HepG2 (cell line): ENCODE data around the gene NXPH1. TPM values are rescaled to one million over a fixed set of nuclear protein-coding genes. Genes with fewer than 3 reads are reported as not detected.

Experiments
- ATAC-seq: fragments of 200-7000 bp; cut with Tn5 transposase; 3 replicates; pipeline ENCODE4 v1.9.1; 2020; ENCODE audit warnings: mild to moderate bottlenecking, moderate library complexity
- BruUV-seq: library from RNA; stranded (reverse); fragments of 400-500 nt; replicated peaks from 2 replicates; lab custom pipeline; 2021; lab: Mats Ljungman, UMichigan
- CTCF ChIA-PET: fragments of 300-600 bp; formaldehyde crosslinking; extraction: SDS; loops from one replicate; lab custom pipeline; 2021; ENCODE audit warnings: low total read pairs, inconsistent platforms, low intra/inter-chr PET ratio; lab: Yijun Ruan, JAX
- POLR2A ChIA-PET: fragments of 350-600 bp; sonication (Branson Sonifier 250); formaldehyde crosslinking; loops from one replicate; lab custom pipeline; 2020; ENCODE audit warnings: antibody characterized with exemption, inconsistent platforms; lab: Yijun Ruan, JAX
- DNase-seq: peaks from one replicate; pipeline ENCODE4 v3.0.0-alpha.2; 2015; ENCODE audit warnings: low spot score
- FAIRE-seq: peaks from 3 replicates; lab custom pipeline; 2011; peaks lifted over from hg19 to GRCh38; lab: Jason Lieb, UNC
- H2AFZ ChIP-seq: one replicate; pipeline ENCODE4 v1.6.1; 2011; ENCODE audit warnings: low read length, inconsistent platforms
- H3K27ac ChIP-seq: fragments of 300-600 bp; 3 replicates; pipeline ENCODE4 v1.8.0; 2011; ENCODE audit warnings: mixed run types, mild to moderate bottlenecking, mixed read lengths, low read length, inconsistent platforms; ENCODE audit not compliant: insufficient read depth; ENCODE audit errors: extremely low read length
- H3K27me3 ChIP-seq, 2 experiments: fragments of 200-600 bp in 1 of 2; 2 replicates in 1 of 2; 3 replicates in 1 of 2; pipeline versions ENCODE4 v1.6.0 to v1.8.0; 2011; ENCODE audit warnings: low read length in 2 of 2, mild to moderate bottlenecking in 2 of 2, moderate library complexity in 2 of 2, inconsistent platforms in 1 of 2; ENCODE audit not compliant: insufficient read depth in 2 of 2, control insufficient read depth in 1 of 2
- H3K36me3 ChIP-seq, 2 experiments: fragments of 200-600 bp in 1 of 2; replicated peaks in 1 of 2; 2 replicates in 1 of 2; 3 replicates in 1 of 2; pipeline versions ENCODE4 v1.5.1 to v1.8.0; 2011; ENCODE audit warnings: low read length in 2 of 2, inconsistent platforms in 1 of 2; ENCODE audit not compliant: insufficient read depth in 2 of 2, control insufficient read depth in 1 of 2
- H3K4me1 ChIP-seq: 2 replicates; pipeline ENCODE4 v1.5.1; 2012; ENCODE audit warnings: low read length, inconsistent platforms; ENCODE audit not compliant: insufficient read depth
- H3K4me2 ChIP-seq: 2 replicates; pipeline ENCODE4 v1.6.0; 2011; ENCODE audit warnings: low read depth, low read length, inconsistent platforms
- H3K4me3 ChIP-seq, 3 experiments: fragments of 200-600 bp in 1 of 3; sonication (generic), shearing (Covaris generic) in 1 of 3; replicated peaks in 1 of 3; 2 replicates each; pipeline ENCODE4 v1.5.1; 2011 to 2016; ENCODE audit warnings: low read length in 3 of 3, inconsistent platforms in 2 of 3, low read depth in 2 of 3, mild to moderate bottlenecking in 2 of 3, control low read depth in 1 of 3, mixed read lengths in 1 of 3; ENCODE audit not compliant: insufficient read depth in 1 of 3
- H3K79me2 ChIP-seq: one replicate; pipeline ENCODE4 v1.6.1; 2011; ENCODE audit warnings: low read length, inconsistent platforms; ENCODE audit not compliant: insufficient read depth
- H3K9ac ChIP-seq: 2 replicates; pipeline ENCODE4 v1.6.0; 2011; ENCODE audit warnings: mild to moderate bottlenecking, low read depth, low read length, inconsistent platforms; ENCODE audit not compliant: insufficient read depth
- H3K9me3 ChIP-seq: 2 replicates; pipeline ENCODE4 v1.5.1; 2012; ENCODE audit warnings: mild to moderate bottlenecking, low read length
- H4K20me1 ChIP-seq: 2 replicates; pipeline ENCODE4 v1.6.0; 2011; ENCODE audit warnings: inconsistent platforms, mild to moderate bottlenecking, low read length, moderate library complexity; ENCODE audit not compliant: insufficient read depth
- DMAP1 ChIP-seq: IDR thresholded peaks from 2 replicates; pipeline ENCODE4 v1.6.1; 2016
- GTF3A ChIP-seq: sonication (generic); formaldehyde crosslinking; conservative IDR thresholded peaks from 2 replicates; pipeline ENCODE4 v1.4.0; 2020; ENCODE audit warnings: mild to moderate bottlenecking, missing genetic modification reagents
- HCFC1 ChIP-seq: fragments of 150-350 bp; IDR thresholded peaks from 2 replicates; pipeline ENCODE4 v1.6.1; 2014; ENCODE audit warnings: low read depth, low read length
- MYNN ChIP-seq: sonication (generic); formaldehyde crosslinking; IDR thresholded peaks from 2 replicates; pipeline ENCODE4 v1.4.0; 2020; ENCODE audit warnings: mild to moderate bottlenecking, low read depth, missing genetic modification reagents
- ZBTB38 ChIP-seq: sonication (generic); formaldehyde crosslinking; IDR thresholded peaks from 2 replicates; pipeline ENCODE4 v1.5.1; 2020; ENCODE audit warnings: mild to moderate bottlenecking, missing genetic modification reagents
- ZC3H13 ChIP-seq: sonication (generic); formaldehyde crosslinking; IDR thresholded peaks from 2 replicates; pipeline ENCODE4 v1.8.1; 2023; ENCODE audit warnings: mild to moderate bottlenecking, missing genetic modification reagents, moderate library complexity
- ZKSCAN8 ChIP-seq: IDR thresholded peaks from 2 replicates; pipeline ENCODE4 v1.6.1; 2016; ENCODE audit warnings: borderline replicate concordance, missing genetic modification reagents, missing compliant biosample characterization
- ZNF136 ChIP-seq: sonication (generic); formaldehyde crosslinking; IDR thresholded peaks from 2 replicates; pipeline ENCODE4 v1.8.1; 2022; ENCODE audit warnings: low read depth, mild to moderate bottlenecking, moderate library complexity, missing genetic modification reagents
- WGBS: methylation state at CpG from one replicate; pipeline ENCODE4 v1.1.6; 2017; ENCODE audit warnings: low lambda C conversion rate; 5-methylcytosine and 5-hydroxymethylcytosine counted together
- in situ Hi-C: cut with HindIII; loops from 2 replicates; pipeline ENCODE4 v1.10.0; 2017; ENCODE audit warnings: low pct_unique_long_range_greater_than_20kb; ENCODE audit not compliant: extremely low pct_ligation_motif_present
- intact Hi-C: fragments of 100-400 bp; cut with micrococcal nuclease; formaldehyde crosslinking; loops from one replicate; pipeline ENCODE4 v1.10.0; 2022; ENCODE audit not compliant: unreplicated experiment
- polyA plus RNA-seq, 8 experiments: library from polyadenylated mRNA; depleted of rRNA in 3 of 8; stranded (reverse) in 7 of 8; unstranded in 1 of 8; fragments of >200 nt; fragmentation: Illumina TruSeq in 4 of 8; extraction: Trizol in 4 of 8; gene quantifications; 2 replicates each; pipeline versions ENCODE4 v1.2.1 to v1.2.3, GENCODE V29; 2011 to 2016; ENCODE audit warnings: low read depth in 4 of 8, missing spikeins in 1 of 8, mixed read lengths in 1 of 8; ENCODE audit not compliant: insufficient read depth in 1 of 8
- total RNA-seq, 5 experiments: library from RNA; depleted of rRNA; stranded (reverse); fragments of >200 nt; fragmentation: Illumina TruSeq; extraction: Trizol; gene quantifications; 2 replicates each; pipeline ENCODE4 v1.2.3, GENCODE V29; 2016; ENCODE audit warnings: low read depth in 1 of 5
- TF ChIP-seq, protein P1 (sequence below): sonication (generic); formaldehyde crosslinking; IDR thresholded peaks from 2 replicates; pipeline ENCODE4 v1.4.0; 2020; ENCODE audit warnings: missing genetic modification reagents
- TF ChIP-seq, protein P2 (sequence below): sonication (generic); formaldehyde crosslinking; IDR thresholded peaks from 2 replicates; pipeline ENCODE4 v1.4.0; 2020; ENCODE audit warnings: missing genetic modification reagents
- TF ChIP-seq, protein P3 (sequence below): sonication (generic); formaldehyde crosslinking; IDR thresholded peaks from 2 replicates; pipeline ENCODE4 v1.8.0; 2023; ENCODE audit warnings: mild to moderate bottlenecking, missing genetic modification reagents
- TF ChIP-seq, protein P4 (sequence below): sonication (generic); formaldehyde crosslinking; IDR thresholded peaks from 2 replicates; pipeline ENCODE4 v1.4.0; 2020; ENCODE audit warnings: low read depth, missing genetic modification reagents

NXPH1 gene
- total and polyA plus RNA-seq, 2 of the 13 experiments (the other 11 are each of a cell fraction or from before 2014, with no cell fraction given), result not detected

DNA sequence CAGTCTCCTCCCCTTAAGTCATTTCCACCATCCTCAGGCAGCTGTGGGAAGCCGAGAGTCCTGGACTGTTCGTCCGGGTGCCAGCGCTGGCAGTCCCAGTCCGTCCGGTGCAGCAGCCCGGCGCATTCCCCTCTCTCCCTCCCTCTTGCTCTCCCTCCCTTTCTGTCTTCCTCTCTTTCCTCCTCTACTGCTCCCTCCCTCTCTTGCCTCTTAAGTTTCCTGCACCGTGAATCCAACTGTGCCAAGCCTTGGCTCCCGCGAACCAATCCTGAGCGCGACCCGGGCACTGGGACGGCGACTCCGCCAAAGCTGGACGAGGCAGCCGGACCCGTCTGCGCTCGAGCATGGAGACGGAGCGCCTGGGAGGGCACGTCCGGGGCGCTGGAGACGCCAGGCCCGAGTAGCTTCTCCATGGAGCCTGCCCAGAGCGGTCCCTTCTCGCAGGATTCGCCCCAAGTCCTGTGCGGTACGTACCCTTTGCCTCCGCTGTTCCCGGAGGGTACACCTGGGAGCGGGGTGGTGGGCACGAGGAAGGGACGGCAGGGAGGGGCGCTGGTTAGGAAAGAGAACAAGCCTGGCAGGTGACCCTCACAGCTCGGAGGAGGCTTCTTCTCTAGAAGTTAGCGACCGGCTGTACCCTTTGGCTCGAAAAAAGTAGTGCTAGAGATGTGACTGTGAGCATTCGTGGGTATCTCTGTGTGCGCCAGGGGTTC lies 1.0 kb downstream of the NXPH1 start:
- Histone ChIP-seq H3K79me2 (no peaks in the 10 kb centered on the region), H3K27ac (no peak overlapping the region), H3K4me3 (no peak overlapping the region), H3K27me3 (peaks cover 0 to 33% of the 10 kb centered on the region in 2 experiments; a peak in 3 of 5 replicates), H2AFZ (no peak overlapping the region), H3K4me2 (no peak overlapping the region), H3K9ac (no peak overlapping the region), H4K20me1 (no peaks in the 10 kb centered on the region), H3K9me3 (no peaks in the 10 kb centered on the region), H3K4me1 (peaks cover 25% of the 10 kb centered on the region), H3K36me3 (no peaks in the 10 kb centered on the region)
- DNase-seq (no peak), FAIRE-seq (no peak), ATAC-seq (no peak)
- 48% methylated on average over 40 of the region's 46 CpGs for WGBS
- POLR2A ChIA-PET, result no interaction called here
- no TSS peak for BruUV-seq
- in situ Hi-C loops, result no loop called here
- intact Hi-C loops, result loop anchor here (5.0 kb wide), 1 partner anchor 1988 kb away; no protein-coding TSS in a partner anchor
- CTCF ChIA-PET, result no interaction called here
- TF ChIP-seq DMAP1, result no peak
- TF ChIP-seq, protein P1, sequence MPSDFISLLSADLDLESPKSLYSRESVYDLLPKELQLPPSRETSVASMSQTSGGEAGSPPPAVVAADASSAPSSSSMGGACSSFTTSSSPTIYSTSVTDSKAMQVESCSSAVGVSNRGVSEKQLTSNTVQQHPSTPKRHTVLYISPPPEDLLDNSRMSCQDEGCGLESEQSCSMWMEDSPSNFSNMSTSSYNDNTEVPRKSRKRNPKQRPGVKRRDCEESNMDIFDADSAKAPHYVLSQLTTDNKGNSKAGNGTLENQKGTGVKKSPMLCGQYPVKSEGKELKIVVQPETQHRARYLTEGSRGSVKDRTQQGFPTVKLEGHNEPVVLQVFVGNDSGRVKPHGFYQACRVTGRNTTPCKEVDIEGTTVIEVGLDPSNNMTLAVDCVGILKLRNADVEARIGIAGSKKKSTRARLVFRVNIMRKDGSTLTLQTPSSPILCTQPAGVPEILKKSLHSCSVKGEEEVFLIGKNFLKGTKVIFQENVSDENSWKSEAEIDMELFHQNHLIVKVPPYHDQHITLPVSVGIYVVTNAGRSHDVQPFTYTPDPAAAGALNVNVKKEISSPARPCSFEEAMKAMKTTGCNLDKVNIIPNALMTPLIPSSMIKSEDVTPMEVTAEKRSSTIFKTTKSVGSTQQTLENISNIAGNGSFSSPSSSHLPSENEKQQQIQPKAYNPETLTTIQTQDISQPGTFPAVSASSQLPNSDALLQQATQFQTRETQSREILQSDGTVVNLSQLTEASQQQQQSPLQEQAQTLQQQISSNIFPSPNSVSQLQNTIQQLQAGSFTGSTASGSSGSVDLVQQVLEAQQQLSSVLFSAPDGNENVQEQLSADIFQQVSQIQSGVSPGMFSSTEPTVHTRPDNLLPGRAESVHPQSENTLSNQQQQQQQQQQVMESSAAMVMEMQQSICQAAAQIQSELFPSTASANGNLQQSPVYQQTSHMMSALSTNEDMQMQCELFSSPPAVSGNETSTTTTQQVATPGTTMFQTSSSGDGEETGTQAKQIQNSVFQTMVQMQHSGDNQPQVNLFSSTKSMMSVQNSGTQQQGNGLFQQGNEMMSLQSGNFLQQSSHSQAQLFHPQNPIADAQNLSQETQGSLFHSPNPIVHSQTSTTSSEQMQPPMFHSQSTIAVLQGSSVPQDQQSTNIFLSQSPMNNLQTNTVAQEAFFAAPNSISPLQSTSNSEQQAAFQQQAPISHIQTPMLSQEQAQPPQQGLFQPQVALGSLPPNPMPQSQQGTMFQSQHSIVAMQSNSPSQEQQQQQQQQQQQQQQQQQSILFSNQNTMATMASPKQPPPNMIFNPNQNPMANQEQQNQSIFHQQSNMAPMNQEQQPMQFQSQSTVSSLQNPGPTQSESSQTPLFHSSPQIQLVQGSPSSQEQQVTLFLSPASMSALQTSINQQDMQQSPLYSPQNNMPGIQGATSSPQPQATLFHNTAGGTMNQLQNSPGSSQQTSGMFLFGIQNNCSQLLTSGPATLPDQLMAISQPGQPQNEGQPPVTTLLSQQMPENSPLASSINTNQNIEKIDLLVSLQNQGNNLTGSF, result no peak
- TF ChIP-seq ZKSCAN8, result no peak
- no peak for TF ChIP-seq GTF3A (CRISPR knock-in tag)
- TF ChIP-seq, protein P2, sequence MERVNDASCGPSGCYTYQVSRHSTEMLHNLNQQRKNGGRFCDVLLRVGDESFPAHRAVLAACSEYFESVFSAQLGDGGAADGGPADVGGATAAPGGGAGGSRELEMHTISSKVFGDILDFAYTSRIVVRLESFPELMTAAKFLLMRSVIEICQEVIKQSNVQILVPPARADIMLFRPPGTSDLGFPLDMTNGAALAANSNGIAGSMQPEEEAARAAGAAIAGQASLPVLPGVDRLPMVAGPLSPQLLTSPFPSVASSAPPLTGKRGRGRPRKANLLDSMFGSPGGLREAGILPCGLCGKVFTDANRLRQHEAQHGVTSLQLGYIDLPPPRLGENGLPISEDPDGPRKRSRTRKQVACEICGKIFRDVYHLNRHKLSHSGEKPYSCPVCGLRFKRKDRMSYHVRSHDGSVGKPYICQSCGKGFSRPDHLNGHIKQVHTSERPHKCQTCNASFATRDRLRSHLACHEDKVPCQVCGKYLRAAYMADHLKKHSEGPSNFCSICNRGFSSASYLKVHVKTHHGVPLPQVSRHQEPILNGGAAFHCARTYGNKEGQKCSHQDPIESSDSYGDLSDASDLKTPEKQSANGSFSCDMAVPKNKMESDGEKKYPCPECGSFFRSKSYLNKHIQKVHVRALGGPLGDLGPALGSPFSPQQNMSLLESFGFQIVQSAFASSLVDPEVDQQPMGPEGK, result no peak
- TF ChIP-seq, protein P3, sequence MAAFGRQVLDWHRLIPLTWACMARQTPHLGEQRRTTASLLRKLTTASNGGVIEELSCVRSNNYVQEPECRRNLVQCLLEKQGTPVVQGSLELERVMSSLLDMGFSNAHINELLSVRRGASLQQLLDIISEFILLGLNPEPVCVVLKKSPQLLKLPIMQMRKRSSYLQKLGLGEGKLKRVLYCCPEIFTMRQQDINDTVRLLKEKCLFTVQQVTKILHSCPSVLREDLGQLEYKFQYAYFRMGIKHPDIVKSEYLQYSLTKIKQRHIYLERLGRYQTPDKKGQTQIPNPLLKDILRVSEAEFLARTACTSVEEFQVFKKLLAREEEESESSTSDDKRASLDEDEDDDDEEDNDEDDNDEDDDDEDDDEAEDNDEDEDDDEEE (CRISPR knock-in tag), result no peak
- no peak for TF ChIP-seq ZNF136
- no peak for TF ChIP-seq HCFC1
- TF ChIP-seq, protein P4, sequence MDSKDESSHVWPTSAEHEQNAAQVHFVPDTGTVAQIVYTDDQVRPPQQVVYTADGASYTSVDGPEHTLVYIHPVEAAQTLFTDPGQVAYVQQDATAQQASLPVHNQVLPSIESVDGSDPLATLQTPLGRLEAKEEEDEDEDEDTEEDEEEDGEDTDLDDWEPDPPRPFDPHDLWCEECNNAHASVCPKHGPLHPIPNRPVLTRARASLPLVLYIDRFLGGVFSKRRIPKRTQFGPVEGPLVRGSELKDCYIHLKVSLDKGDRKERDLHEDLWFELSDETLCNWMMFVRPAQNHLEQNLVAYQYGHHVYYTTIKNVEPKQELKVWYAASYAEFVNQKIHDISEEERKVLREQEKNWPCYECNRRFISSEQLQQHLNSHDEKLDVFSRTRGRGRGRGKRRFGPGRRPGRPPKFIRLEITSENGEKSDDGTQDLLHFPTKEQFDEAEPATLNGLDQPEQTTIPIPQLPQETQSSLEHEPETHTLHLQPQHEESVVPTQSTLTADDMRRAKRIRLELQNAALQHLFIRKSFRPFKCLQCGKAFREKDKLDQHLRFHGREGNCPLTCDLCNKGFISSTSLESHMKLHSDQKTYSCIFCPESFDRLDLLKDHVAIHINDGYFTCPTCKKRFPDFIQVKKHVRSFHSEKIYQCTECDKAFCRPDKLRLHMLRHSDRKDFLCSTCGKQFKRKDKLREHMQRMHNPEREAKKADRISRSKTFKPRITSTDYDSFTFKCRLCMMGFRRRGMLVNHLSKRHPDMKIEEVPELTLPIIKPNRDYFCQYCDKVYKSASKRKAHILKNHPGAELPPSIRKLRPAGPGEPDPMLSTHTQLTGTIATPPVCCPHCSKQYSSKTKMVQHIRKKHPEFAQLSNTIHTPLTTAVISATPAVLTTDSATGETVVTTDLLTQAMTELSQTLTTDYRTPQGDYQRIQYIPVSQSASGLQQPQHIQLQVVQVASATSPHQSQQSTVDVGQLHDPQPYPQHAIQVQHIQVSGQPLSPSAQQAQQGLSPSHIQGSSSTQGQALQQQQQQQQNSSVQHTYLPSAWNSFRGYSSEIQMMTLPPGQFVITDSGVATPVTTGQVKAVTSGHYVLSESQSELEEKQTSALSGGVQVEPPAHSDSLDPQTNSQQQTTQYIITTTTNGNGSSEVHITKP (CRISPR knock-in tag), result no peak
- no peak for TF ChIP-seq ZC3H13 (CRISPR knock-in tag)
- TF ChIP-seq MYNN, result no peak
- TF ChIP-seq ZBTB38 (CRISPR knock-in tag), result no peak
